Esophagus mucosa (tissue), 1 donor: ENCODE data around the gene KCNN4. TPM values are rescaled to one million over a fixed set of nuclear protein-coding genes. Genes with fewer than 3 reads are reported as not detected.
"Not testable (repeated sequence)": the region's sequence is repeated elsewhere in the genome, so short reads cannot be mapped to it uniquely, and the experiment has no call there.

Experiments
- ATAC-seq: fragments of 200-7000 bp; cut with Tn5 transposase; one replicate; pipeline ENCODE4 v1.9.1; 2020
- total RNA-seq: library from RNA; stranded (reverse); gene quantifications from one replicate; pipeline ENCODE4 v1.2.4, GENCODE V29; 2023
- donor health status: DM: yes; HTN: yes; CAD: no.

KCNN4 gene
- total RNA-seq, 1 donor from 2014 or later: 4.1 TPM

DNA sequence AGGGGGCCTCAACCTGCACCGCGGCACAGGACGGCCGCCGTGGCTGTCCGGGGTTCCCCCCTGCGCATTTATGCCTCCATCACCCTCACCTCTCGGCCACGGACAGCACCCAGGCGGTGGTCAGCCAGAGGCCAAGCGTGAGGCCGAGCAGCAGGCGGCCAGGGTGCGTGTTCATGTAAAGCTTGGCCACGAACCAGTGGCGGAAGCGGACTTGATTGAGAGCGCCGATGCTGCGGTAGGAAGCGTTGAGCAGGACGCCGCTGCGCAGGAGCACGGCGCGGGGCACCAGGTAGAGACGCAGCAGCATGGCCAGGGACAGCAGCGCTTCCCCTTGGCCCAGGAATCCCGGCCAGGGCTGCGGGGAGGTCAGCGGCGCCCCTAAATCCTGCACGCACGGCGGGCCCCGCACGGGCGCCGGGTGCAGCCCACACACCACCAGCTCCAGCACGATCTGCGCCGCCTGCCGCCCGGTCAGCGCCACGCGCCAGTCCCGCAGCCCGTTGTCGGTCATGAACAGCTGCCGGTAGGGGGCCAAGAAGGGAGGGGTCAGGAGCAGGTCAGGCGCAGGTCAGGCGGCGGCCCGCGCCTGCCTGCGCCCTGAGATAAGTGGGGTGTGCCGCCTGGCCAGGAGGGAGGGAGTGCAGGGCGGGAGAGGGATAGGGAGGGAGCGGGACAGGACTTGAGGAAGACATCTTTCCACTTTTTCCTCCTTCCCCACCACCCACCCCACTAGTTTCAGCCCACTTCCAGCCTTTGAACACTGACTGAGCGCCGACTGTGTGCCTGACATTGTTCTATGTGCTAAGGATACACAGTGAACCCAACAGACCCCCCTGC is 6.5 kb downstream of the KCNN4 start:
- peak; percentile 3 for ATAC-seq

- no peak for ATAC-seq
These were observed 7.1 kb downstream of the KCNN4 start for GRCh38 chr19:43773725-43774102.

GRCh38 chr19:43769256-43769655 is 11.5 kb downstream of the KCNN4 start:
- ATAC-seq: no peak

DNA sequence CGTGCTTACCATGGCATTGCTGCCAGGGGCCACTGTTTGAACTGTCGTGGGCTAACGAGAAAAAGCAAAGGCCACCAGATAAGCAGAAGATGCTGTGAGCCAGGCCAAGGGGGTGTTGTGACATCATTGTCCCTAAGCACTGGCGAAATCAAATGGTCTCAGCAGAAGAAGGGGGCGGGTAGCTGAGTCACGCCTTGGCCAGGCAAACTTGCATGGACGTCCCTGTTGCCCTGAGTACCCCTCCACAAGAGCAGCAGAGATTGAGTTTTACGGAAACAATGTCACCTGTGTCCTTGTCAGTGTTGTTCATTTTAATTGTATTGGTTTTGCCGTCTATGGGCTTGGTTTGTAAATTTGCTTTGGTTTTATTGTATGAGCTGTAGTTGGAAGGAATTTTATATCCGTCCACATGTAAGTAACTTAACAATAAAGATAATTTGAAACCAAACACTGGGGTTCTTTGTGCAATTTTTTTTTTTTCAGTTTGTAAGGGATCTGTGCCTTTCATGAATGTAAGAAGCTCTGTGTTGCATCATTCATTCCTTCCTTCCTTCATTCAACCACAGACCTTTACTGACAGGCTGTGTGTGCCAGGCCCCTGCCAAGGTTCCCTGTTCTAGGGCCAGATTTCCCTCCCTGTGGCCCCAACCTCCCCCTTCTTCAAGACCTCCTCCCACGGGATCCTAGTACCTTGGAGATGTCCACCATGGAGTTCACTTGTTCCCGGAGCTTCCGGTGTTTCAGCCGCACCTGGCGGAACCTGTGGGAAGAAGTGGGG is 12.3 kb downstream of the KCNN4 start:
- no peak for ATAC-seq

DNA sequence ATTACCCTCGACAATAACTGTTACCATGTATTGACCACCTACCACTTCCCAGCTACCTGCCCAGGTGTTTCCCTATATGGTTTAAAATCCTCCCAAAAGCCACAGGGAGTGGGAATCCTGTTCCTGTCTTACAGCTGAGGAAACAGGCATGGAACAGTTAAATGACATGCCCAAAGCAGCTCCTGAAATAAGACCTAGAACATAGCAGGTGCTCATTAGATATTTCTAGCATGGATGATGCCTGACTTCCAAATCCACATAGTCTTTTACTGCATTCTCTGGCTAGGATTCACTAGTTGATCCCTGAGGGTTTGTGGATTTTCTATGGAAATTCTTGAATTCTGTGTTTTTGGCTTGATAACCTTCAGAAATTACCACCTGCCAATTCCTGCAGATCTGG is 13.0 kb downstream of the KCNN4 start:
- no peak for ATAC-seq

DNA sequence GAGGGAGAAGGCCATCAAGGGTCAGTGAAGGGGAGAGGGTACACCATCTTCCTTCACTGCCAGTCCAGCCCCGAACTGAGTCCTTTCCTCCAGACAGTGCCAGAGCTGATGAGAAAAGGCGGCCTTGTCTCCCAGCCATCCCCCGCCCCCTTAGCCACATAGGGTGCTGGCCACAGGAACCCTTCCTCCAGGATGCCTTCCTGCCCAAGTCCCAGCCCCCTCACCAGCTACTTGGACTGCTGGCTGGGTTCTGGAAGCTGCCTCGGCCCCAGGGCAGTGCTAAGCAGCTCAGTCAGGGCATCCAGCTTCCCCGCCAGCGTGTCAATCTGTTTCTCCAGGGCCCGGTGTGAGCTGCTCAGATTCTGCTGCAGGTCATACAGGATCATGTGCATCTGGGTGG is 13.5 kb downstream of the KCNN4 start:
- ATAC-seq: no peak

DNA sequence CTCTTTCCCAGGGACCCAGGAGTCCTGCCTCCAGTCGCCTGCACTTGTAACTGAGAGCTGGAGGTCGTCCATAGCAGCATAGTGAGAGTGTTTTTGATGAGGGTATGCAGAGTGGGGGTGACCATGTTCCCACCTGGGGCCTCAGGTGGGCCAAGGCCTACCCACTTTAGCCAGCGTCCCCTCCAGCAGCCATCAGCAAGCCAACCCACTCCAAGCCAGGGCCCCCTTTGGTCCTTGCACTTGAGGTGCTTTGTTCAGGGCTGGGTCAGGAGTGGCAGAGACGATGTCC is 14.1 kb downstream of the KCNN4 start:
- no peak for ATAC-seq

DNA sequence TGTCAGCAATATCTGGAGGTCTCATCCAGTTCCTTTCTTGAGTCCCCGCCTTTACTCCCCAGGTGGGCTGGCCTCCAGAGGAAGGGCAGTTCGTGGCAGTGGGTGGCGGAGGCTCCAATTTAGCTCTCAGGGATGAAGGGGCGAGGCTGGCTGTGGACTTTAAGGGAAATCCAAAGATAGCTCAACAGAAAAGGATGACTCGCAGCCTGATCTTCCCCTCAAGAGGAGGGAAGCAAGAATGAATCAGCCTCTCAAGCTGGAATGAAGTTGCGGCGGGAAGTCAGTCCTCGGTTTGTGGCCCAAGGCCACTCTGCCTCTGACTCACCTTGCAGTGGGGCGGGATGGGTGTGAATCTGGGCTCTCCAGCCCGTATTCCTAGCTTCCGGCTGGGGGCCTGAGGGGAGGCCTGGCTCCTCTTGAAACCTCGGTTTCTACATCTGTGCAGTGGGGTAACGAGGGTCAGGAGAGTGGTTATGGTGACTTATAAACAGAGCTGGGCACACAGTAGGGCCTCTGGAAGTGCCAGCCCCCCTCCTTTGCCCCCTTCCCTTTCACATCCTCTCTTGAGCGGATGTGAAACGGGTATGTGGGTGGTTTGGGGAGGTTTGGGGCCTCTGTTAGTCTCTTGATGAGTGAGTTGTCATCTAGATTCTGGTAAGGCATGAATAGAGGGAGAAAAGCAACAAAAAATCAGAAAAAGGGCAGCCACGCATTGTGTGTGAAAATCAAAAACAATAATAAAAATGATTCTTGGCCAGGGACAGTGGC is 15.5 kb downstream of the KCNN4 start:
- ATAC-seq: peak; percentile 85

DNA sequence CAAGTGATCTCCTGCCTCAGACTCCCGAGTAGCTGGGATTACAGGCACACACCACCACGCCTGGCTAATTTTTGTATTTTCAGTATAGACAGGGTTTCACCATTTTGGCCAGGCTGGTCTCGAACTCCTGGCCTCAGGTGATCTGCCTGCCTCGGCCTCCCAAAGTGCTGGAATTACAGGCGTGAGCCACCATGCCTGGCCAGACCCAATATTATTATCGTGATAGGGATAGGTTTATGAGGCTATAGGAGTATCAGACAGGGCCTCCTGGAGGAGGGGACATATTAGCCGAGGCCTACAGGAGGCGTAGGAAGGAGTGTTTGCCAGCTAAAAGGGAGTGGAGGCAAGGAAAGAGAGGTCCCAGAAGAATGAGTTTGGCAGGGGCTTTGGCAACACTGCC is 16.1 kb downstream of the KCNN4 start:
- ATAC-seq: not testable (repeated sequence)

- no peak for ATAC-seq
These were observed 17.3 kb downstream of the KCNN4 start for GRCh38 chr19:43763473-43763939.

DNA sequence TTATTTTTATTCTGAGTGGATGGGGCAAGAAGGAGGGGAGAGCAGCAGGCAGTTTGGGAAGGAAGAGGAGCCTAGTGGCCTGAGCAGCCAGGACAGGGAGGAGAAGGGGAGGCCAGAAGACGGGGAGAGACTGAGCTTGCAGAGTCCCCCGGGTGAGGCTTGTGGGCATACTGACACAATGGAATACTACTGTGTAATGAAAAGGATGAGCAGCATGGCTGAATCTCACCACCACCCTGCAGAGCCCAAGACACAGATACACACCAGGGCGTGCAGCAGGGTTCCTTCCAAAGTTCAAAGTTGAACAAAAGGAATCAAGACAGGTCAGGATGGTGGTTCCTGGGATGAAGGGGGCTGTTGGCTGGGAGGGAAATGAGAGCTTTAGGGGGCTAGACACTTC is 18.0 kb downstream of the KCNN4 start:
- ATAC-seq: no peak

DNA sequence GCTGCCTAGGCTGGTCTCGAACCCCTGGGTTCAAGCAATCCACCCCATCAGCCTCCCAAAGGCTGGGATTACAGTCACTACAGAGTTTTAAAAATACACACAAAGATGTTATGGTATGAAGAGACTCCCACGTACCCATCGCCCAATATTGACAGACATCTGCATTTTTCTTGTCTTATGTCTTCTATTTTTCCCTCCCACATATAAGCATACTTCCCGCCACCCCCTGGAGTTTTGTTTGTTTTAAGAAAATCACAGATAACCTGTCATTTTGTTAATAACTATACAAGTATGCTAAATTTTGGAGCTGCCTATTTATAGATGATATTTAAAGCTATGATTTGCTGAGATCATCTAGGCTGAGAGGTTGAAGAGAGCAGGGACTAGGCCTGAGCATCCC is 19.8 kb downstream of the KCNN4 start:
- no peak for ATAC-seq

DNA sequence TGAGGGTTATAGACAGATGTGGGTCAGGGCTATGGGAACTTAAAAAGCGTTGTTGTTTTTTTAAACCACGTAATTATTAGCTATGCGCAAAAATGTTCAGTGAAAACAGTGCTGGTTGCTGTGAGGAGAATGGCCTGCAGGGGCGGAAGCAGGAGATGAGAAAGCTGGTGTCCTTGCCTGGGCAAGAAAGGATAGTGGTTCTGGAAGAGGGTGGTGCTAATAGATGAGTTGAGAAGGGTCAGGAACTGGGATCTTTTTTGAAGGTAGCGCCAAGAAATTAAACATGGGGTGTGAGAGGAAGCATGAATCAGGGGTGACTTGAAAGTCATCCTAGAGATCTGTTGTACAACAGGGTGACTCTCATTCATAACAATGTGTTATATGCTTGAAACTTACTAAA is 21.3 kb downstream of the KCNN4 start:
- ATAC-seq: peak; percentile 45

DNA sequence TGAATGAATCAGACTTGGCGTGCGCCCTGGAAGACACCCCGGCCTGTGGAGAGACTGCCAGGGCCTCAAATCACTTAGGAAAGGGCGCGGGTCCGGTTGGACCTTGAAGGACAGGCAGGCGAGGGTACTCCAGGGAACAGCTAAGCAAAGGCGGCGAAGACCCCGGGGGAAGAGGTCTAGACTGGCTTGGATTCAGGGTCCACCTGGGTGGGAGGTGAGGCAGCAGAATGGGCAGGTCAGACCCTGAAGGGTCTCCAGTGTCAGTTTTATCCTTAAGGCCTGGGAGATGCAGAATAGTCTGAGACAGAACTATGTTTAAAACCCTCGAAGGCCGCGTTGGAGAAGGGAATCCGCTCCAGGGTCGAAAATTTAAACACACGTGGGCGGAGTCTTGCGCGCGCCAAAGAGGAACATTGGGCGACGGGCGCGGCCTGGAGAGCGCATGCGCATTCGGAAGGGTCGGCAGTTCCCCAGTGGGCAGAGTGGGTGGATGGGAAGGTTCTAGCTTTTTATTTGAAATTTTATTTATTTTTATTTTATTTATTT is 25.4 kb downstream of the KCNN4 start:
- ATAC-seq: peak; percentile 6

DNA sequence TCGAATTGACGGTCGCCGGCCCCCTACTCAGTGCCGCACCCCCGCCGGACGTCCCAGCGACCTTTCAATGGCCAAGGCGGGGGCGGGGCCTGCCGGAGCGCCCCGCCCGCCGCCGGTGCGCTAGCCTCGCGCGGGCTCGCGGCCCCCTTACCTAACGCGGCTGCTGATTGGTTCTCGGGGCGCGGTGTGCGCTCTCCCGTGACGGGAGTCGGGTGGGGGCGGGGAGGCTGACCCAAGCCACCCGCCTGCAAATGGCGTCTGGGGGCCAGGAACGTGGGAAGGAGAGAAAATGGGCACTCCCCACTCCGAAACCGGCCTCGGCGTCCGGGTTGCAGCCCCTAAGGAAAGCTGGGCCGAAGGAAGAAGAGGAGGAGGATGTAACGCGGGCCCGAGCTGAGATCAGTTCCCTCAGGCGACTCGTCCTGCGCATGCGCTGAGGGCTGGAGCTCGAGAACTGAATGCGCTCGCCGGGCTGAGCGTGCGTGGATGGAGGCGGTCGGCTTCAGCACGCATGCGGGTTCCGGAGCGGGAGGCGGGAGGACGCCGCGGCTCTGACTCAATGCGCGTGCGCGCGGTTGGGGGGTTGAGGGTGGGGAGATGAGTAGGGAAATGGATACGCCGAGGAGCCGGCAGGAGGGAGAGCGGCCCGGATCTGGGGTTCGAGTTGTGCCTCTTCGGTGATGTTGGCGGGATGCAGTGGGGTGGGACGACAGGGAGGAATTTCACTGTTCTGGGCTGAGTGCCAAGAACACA is 26.1 kb downstream of the KCNN4 start, which contains the start of gene SMG9:
Gene SMG9, minus strand, starts transcription at position 460 of the 753 bp plus-strand sequence. CDS start 4,221 bp downstream, outside the sequence.
- peak; percentile 80 for ATAC-seq

GRCh38 chr19:43754253-43754502 is 26.6 kb downstream of the KCNN4 start:
- ATAC-seq: no peak

DNA sequence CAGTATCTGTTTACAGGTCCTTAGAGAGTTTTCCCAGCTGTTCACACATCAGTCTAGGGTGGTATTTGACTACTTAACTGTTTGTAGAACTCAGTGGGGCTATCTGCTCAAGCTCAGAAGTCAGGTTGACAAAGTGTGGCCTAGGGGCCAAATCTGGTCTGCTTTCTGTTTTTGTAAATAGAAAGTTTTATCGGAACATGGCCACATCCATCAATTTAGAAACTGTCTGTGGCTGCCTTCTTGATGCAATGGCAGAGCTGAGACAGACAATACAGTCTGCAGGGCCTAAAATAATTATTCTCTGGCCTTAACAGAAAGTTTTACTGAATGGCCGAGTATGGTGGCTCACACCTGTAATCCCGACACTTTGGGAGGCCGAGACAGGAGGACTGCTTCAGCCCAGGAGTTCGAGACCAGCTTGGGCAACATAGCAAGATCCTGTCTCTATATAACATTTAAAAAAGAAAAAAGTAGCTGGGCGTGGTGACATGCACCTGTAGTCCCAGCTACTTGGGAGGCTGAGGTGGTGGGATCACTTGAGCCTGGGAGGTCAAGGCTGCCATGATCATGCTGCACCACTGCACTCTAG is 28.4 kb downstream of the KCNN4 start:
- no peak for ATAC-seq

- ATAC-seq: no peak
These were observed 29.1 kb downstream of the KCNN4 start for GRCh38 chr19:43751466-43752220.

GRCh38 chr19:43749898-43750297 is 30.9 kb downstream of the KCNN4 start:
- ATAC-seq: no peak

GRCh38 chr19:43749152-43749551 is 31.6 kb downstream of the KCNN4 start:
- no peak for ATAC-seq

DNA sequence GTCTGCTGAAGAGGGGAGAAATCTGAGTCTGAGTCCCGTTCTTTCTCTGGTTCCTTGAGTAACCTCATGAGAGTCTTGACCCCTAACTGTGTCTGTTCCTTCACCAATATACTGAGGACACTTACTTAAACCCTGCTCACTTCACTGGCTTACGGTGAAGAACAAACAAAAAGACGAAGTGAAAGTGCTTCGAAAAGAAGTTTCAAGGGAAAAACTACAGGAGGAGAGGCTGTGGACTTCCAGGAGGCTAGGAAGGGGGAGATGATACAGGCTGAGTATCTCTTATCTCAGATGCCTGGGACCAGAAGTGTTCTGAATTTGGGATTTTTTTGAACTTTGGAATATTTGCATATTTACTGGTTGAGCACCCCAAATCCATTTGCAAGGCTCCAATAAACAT is 32.1 kb downstream of the KCNN4 start:
- ATAC-seq: no peak
